Left ventricle myocardium inferior (tissue), 1 donor: ENCODE measurements around the gene SULT1B1. TPM values are rescaled to one million over a fixed set of nuclear protein-coding genes. Genes with fewer than 3 reads are reported as not detected.

Experiments
- DNase-seq: peaks from one replicate; pipeline ENCODE4 v3.0.0-alpha.2; 2020
- H3K27ac ChIP-seq: fragments of 200-600 bp; replicated peaks from 2 replicates; pipeline ENCODE4 v1.8.0; 2021
- H3K27me3 ChIP-seq: fragments of 200-600 bp; 2 replicates; pipeline ENCODE4 v1.8.0; 2021; ENCODE audit warnings: low read depth
- H3K36me3 ChIP-seq: fragments of 200-600 bp; 2 replicates; pipeline ENCODE4 v1.8.0; 2021
- H3K4me1 ChIP-seq: fragments of 200-600 bp; 2 replicates; pipeline ENCODE4 v1.8.0; 2021
- H3K4me3 ChIP-seq: fragments of 200-600 bp; 2 replicates; pipeline ENCODE4 v1.8.0; 2021; ENCODE audit warnings: mild to moderate bottlenecking, moderate library complexity
- H3K9me3 ChIP-seq: fragments of 200-600 bp; replicated peaks from 2 replicates; pipeline ENCODE4 v1.8.0; 2021
- CTCF ChIP-seq: fragments of 200-600 bp; IDR thresholded peaks from 2 replicates; pipeline ENCODE4 v1.8.0; 2021; ENCODE audit warnings: antibody characterized with exemption, mild to moderate bottlenecking, borderline replicate concordance
- intact Hi-C: fragments of 100-400 bp; cut with micrococcal nuclease; formaldehyde crosslinking; loops from one replicate; pipeline ENCODE4 v1.11.0; 2022
- total RNA-seq: library from RNA; stranded (reverse); fragmentation: NEBNext Ultra II Directional; extraction: Animal tissue kit (Norgen Biotek cat#: 25700); gene quantifications from one replicate; pipeline ENCODE4 v1.2.1, GENCODE V29; 2021
- donor health status: DM: no; HTN: yes; CAD: no; lungs with severe emphysema.

SULT1B1 gene
- total RNA-seq, 1 donor from 2014 or later = 1.1 TPM

GRCh38 chr4:69759189-69759604, 1.2 kb downstream of the SULT1B1 start:
- Histone ChIP-seq H3K36me3 (no peaks in the 10 kb centered on the region), H3K27me3 (no peaks in the 10 kb centered on the region), H3K4me1 (no peaks in the 10 kb centered on the region), H3K4me3 (no peak overlapping the region), H3K27ac (no peak overlapping the region), H3K9me3 (no peaks in the 10 kb centered on the region)
- intact Hi-C loops = no loop called here
- TF ChIP-seq CTCF = no peak
- no peak for DNase-seq

- no peak overlapping the region for H3K4me3 ChIP-seq
- H3K27me3 ChIP-seq = no peaks in the 10 kb centered on the region
- H3K9me3 ChIP-seq = no peaks in the 10 kb centered on the region
- H3K36me3 ChIP-seq = no peaks in the 10 kb centered on the region
- no peak for TF ChIP-seq CTCF
- intact Hi-C loops = no loop called here
- no peak overlapping the region for H3K27ac ChIP-seq
- no peak for DNase-seq
- H3K4me1 ChIP-seq = no peaks in the 10 kb centered on the region
Measured at GRCh38 chr4:69757464-69757863, 3.0 kb downstream of the SULT1B1 start.

GRCh38 chr4:69754926-69755580, 5.4 kb downstream of the SULT1B1 start:
- no peaks in the 10 kb centered on the region for H3K9me3 ChIP-seq
- no peaks in the 10 kb centered on the region for H3K36me3 ChIP-seq
- intact Hi-C loops = no loop called here
- no peak overlapping the region for H3K27ac ChIP-seq
- TF ChIP-seq CTCF = no peak
- H3K27me3 ChIP-seq = no peaks in the 10 kb centered on the region
- no peak for DNase-seq
- no peak overlapping the region for H3K4me3 ChIP-seq
- H3K4me1 ChIP-seq = no peaks in the 10 kb centered on the region

- H3K27me3 ChIP-seq = no peaks in the 10 kb centered on the region
- no peaks in the 10 kb centered on the region for H3K4me1 ChIP-seq
- intact Hi-C loops = no loop called here
- no peak overlapping the region for H3K27ac ChIP-seq
- no peak overlapping the region for H3K4me3 ChIP-seq
- no peak for TF ChIP-seq CTCF
- no peaks in the 10 kb centered on the region for H3K9me3 ChIP-seq
- DNase-seq = no peak
- no peaks in the 10 kb centered on the region for H3K36me3 ChIP-seq
Measured at GRCh38 chr4:69753686-69754085, 6.7 kb downstream of the SULT1B1 start.

- Histone ChIP-seq H3K9me3 (peaks cover 15% of the 10 kb centered on the region), H3K36me3 (no peaks in the 10 kb centered on the region), H3K27me3 (no peaks in the 10 kb centered on the region), H3K27ac (no peak overlapping the region), H3K4me3 (no peak overlapping the region), H3K4me1 (no peaks in the 10 kb centered on the region)
- no peak for TF ChIP-seq CTCF
- no peak for DNase-seq
- intact Hi-C loops = no loop called here
Measured at GRCh38 chr4:69750346-69750745, 10.1 kb downstream of the SULT1B1 start.
